HepG2 (cell line): ENCODE data around the gene TMOD3. TPM values are rescaled to one million over a fixed set of nuclear protein-coding genes. Genes with fewer than 3 reads are reported as not detected.

Experiments
- ATAC-seq: fragments of 200-7000 bp; cut with Tn5 transposase; 3 replicates; pipeline ENCODE4 v1.9.1; 2020; ENCODE audit warnings: mild to moderate bottlenecking, moderate library complexity
- BruUV-seq: library from RNA; stranded (reverse); fragments of 400-500 nt; replicated peaks from 2 replicates; lab custom pipeline; 2021; lab: Mats Ljungman, UMichigan
- CTCF ChIA-PET: fragments of 300-600 bp; formaldehyde crosslinking; extraction: SDS; loops from one replicate; lab custom pipeline; 2021; ENCODE audit warnings: low total read pairs, inconsistent platforms, low intra/inter-chr PET ratio; lab: Yijun Ruan, JAX
- POLR2A ChIA-PET: fragments of 350-600 bp; sonication (Branson Sonifier 250); formaldehyde crosslinking; loops from one replicate; lab custom pipeline; 2020; ENCODE audit warnings: antibody characterized with exemption, inconsistent platforms; lab: Yijun Ruan, JAX
- DNase-seq: peaks from one replicate; pipeline ENCODE4 v3.0.0-alpha.2; 2015; ENCODE audit warnings: low spot score
- FAIRE-seq: peaks from 3 replicates; lab custom pipeline; 2011; peaks lifted over from hg19 to GRCh38; lab: Jason Lieb, UNC
- H2AFZ ChIP-seq: one replicate; pipeline ENCODE4 v1.6.1; 2011; ENCODE audit warnings: low read length, inconsistent platforms
- H3K27ac ChIP-seq: fragments of 300-600 bp; 3 replicates; pipeline ENCODE4 v1.8.0; 2011; ENCODE audit warnings: mixed run types, mild to moderate bottlenecking, mixed read lengths, low read length, inconsistent platforms; ENCODE audit not compliant: insufficient read depth; ENCODE audit errors: extremely low read length
- H3K27me3 ChIP-seq, 2 experiments: fragments of 200-600 bp in 1 of 2; 2 replicates in 1 of 2; 3 replicates in 1 of 2; pipeline versions ENCODE4 v1.6.0 to v1.8.0; 2011; ENCODE audit warnings: low read length in 2 of 2, mild to moderate bottlenecking in 2 of 2, moderate library complexity in 2 of 2, inconsistent platforms in 1 of 2; ENCODE audit not compliant: insufficient read depth in 2 of 2, control insufficient read depth in 1 of 2
- H3K36me3 ChIP-seq, 2 experiments: fragments of 200-600 bp in 1 of 2; replicated peaks in 1 of 2; 2 replicates in 1 of 2; 3 replicates in 1 of 2; pipeline versions ENCODE4 v1.5.1 to v1.8.0; 2011; ENCODE audit warnings: low read length in 2 of 2, inconsistent platforms in 1 of 2; ENCODE audit not compliant: insufficient read depth in 2 of 2, control insufficient read depth in 1 of 2
- H3K4me1 ChIP-seq: 2 replicates; pipeline ENCODE4 v1.5.1; 2012; ENCODE audit warnings: low read length, inconsistent platforms; ENCODE audit not compliant: insufficient read depth
- H3K4me2 ChIP-seq: 2 replicates; pipeline ENCODE4 v1.6.0; 2011; ENCODE audit warnings: low read depth, low read length, inconsistent platforms
- H3K4me3 ChIP-seq, 3 experiments: fragments of 200-600 bp in 1 of 3; sonication (generic), shearing (Covaris generic) in 1 of 3; replicated peaks in 1 of 3; 2 replicates each; pipeline ENCODE4 v1.5.1; 2011 to 2016; ENCODE audit warnings: low read length in 3 of 3, inconsistent platforms in 2 of 3, low read depth in 2 of 3, mild to moderate bottlenecking in 2 of 3, control low read depth in 1 of 3, mixed read lengths in 1 of 3; ENCODE audit not compliant: insufficient read depth in 1 of 3
- H3K79me2 ChIP-seq: one replicate; pipeline ENCODE4 v1.6.1; 2011; ENCODE audit warnings: low read length, inconsistent platforms; ENCODE audit not compliant: insufficient read depth
- H3K9ac ChIP-seq: 2 replicates; pipeline ENCODE4 v1.6.0; 2011; ENCODE audit warnings: mild to moderate bottlenecking, low read depth, low read length, inconsistent platforms; ENCODE audit not compliant: insufficient read depth
- H3K9me3 ChIP-seq: 2 replicates; pipeline ENCODE4 v1.5.1; 2012; ENCODE audit warnings: mild to moderate bottlenecking, low read length
- H4K20me1 ChIP-seq: 2 replicates; pipeline ENCODE4 v1.6.0; 2011; ENCODE audit warnings: inconsistent platforms, mild to moderate bottlenecking, low read length, moderate library complexity; ENCODE audit not compliant: insufficient read depth
- AKNA ChIP-seq: sonication (generic); formaldehyde crosslinking; IDR thresholded peaks from 2 replicates; pipeline ENCODE4 v1.4.0; 2020; ENCODE audit warnings: missing genetic modification reagents, borderline replicate concordance
- ATF7 ChIP-seq, 2 experiments: fragments of 450-650 bp in 1 of 2; sonication (generic) in 1 of 2; formaldehyde crosslinking in 1 of 2; IDR thresholded peaks; 2 replicates each; pipeline versions ENCODE4 v1.4.0 to v1.6.1; 2016 to 2020; ENCODE audit warnings: antibody characterized with exemption in 1 of 2, mild to moderate bottlenecking in 1 of 2, missing genetic modification reagents in 1 of 2
- HMGXB3 ChIP-seq: sonication (generic); formaldehyde crosslinking; IDR thresholded peaks from 2 replicates; pipeline ENCODE4 v1.4.0; 2020; ENCODE audit warnings: missing genetic modification reagents, borderline replicate concordance
- MLXIP ChIP-seq: sonication (generic); formaldehyde crosslinking; IDR thresholded peaks from 2 replicates; pipeline ENCODE4 v1.9.0; 2021; ENCODE audit warnings: missing genetic modification reagents, borderline replicate concordance
- NKX3-1 ChIP-seq: sonication (generic); formaldehyde crosslinking; IDR thresholded peaks from 2 replicates; pipeline ENCODE4 v1.5.0; 2020; ENCODE audit warnings: missing genetic modification reagents
- SYNCRIP ChIP-seq: fragments of 200-400 bp; formaldehyde crosslinking; IDR thresholded peaks from 2 replicates; pipeline ENCODE4 v1.6.1; 2018; ENCODE audit warnings: mild to moderate bottlenecking, low read depth, low read length; ENCODE audit not compliant: insufficient read depth
- ZNF230 ChIP-seq: sonication (generic); formaldehyde crosslinking; IDR thresholded peaks from 2 replicates; pipeline ENCODE4 v1.4.0; 2020; ENCODE audit warnings: mild to moderate bottlenecking, missing genetic modification reagents
- ZNF75D ChIP-seq: sonication (generic); formaldehyde crosslinking; IDR thresholded peaks from 2 replicates; pipeline ENCODE4 v1.8.1; 2023; ENCODE audit warnings: missing genetic modification reagents, mild to moderate bottlenecking, borderline replicate concordance
- WGBS: methylation state at CpG from one replicate; pipeline ENCODE4 v1.1.6; 2017; ENCODE audit warnings: low lambda C conversion rate; 5-methylcytosine and 5-hydroxymethylcytosine counted together
- in situ Hi-C: cut with HindIII; loops from 2 replicates; pipeline ENCODE4 v1.10.0; 2017; ENCODE audit warnings: low pct_unique_long_range_greater_than_20kb; ENCODE audit not compliant: extremely low pct_ligation_motif_present
- intact Hi-C: fragments of 100-400 bp; cut with micrococcal nuclease; formaldehyde crosslinking; loops from one replicate; pipeline ENCODE4 v1.10.0; 2022; ENCODE audit not compliant: unreplicated experiment
- polyA plus RNA-seq, 8 experiments: library from polyadenylated mRNA; depleted of rRNA in 3 of 8; stranded (reverse) in 7 of 8; unstranded in 1 of 8; fragments of >200 nt; fragmentation: Illumina TruSeq in 4 of 8; extraction: Trizol in 4 of 8; gene quantifications; 2 replicates each; pipeline versions ENCODE4 v1.2.1 to v1.2.3, GENCODE V29; 2011 to 2016; ENCODE audit warnings: low read depth in 4 of 8, missing spikeins in 1 of 8, mixed read lengths in 1 of 8; ENCODE audit not compliant: insufficient read depth in 1 of 8
- total RNA-seq, 5 experiments: library from RNA; depleted of rRNA; stranded (reverse); fragments of >200 nt; fragmentation: Illumina TruSeq; extraction: Trizol; gene quantifications; 2 replicates each; pipeline ENCODE4 v1.2.3, GENCODE V29; 2016; ENCODE audit warnings: low read depth in 1 of 5

The TMOD3 gene
- total and polyA plus RNA-seq, 2 of the 13 experiments (the other 11 are each of a cell fraction or from before 2014, with no cell fraction given): 5.1 to 23.2 TPM

DNA sequence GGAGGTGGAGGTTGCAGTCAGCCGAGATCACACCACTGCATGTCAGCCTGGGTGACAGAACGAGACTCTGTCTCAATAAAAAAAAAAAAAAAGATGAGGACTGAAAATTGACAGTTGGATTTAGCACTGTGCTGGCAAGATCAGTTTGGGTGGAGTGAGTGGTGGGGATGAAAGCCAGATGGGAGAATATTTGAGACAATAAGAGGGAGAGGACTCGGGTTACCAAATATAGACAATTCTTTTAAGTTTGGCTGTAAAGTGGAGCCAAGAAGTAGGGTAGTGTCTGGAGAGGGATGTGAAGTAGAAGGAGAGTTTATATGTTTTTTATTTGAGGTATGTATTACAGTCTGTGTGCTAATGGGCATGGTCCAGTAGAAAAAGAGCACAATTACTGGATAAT lies 20.4 kb downstream of the TMOD3 start:
- CTCF ChIA-PET: no interaction called here

More for the DNA sequence above, 20.4 kb downstream of the TMOD3 start:
- WGBS: 94% methylated on average over 3 of the region's 3 CpGs
- ATAC-seq (no peak), FAIRE-seq (no peak), DNase-seq (no peak)
- Histone ChIP-seq H3K4me2 (no peak overlapping the region), H3K4me3 (no peak overlapping the region), H3K36me3 (no peaks in the 10 kb centered on the region), H3K9ac (no peak overlapping the region), H3K27me3 (no peaks in the 10 kb centered on the region), H3K79me2 (peaks cover 54% of the 10 kb centered on the region), H3K27ac (no peak overlapping the region), H3K9me3 (no peaks in the 10 kb centered on the region), H4K20me1 (peaks cover 6% of the 10 kb centered on the region)
- BruUV-seq: no TSS peak
- intact Hi-C loops (no loop called here), in situ Hi-C loops (no loop called here)
- POLR2A ChIA-PET: no interaction called here
- no peak for TF ChIP-seq SYNCRIP
- TF ChIP-seq MLXIP (CRISPR knock-in tag): no peak
- TF ChIP-seq ZNF230 (CRISPR knock-in tag): no peak
- TF ChIP-seq ZNF75D: no peak
- no peak for TF ChIP-seq HMGXB3 (CRISPR knock-in tag)
- TF ChIP-seq AKNA: no peak
- TF ChIP-seq NKX3-1 (CRISPR knock-in tag): no peak
- TF ChIP-seq ATF7 (IDR thresholded peaks at IDR 0.05): no peak
- TF ChIP-seq ATF7 (CRISPR knock-in tag; IDR thresholded peaks at IDR 0.05): no peak
- TF ChIP-seq, all 625 proteins: peak for 0
- H3K4me1 ChIP-seq: peaks cover 23% of the 10 kb centered on the region
- H2AFZ ChIP-seq: no peak overlapping the region
